Osteoblast (primary cell): ENCODE measurements around the gene COL25A1. TPM values are rescaled to one million over a fixed set of nuclear protein-coding genes. Genes with fewer than 3 reads are reported as not detected.

Experiments used
- DNase-seq: peaks from one replicate; pipeline ENCODE4 v3.0.0; 2011; ENCODE audit warnings: low spot score, mixed read lengths; ENCODE audit not compliant: insufficient read length; ENCODE audit errors: missing footprints
- H2AFZ ChIP-seq: 2 replicates; pipeline ENCODE4 v1.6.0; 2011; ENCODE audit warnings: mild to moderate bottlenecking, low read length
- H3K27ac ChIP-seq: 2 replicates; pipeline ENCODE4 v1.5.1; 2011; ENCODE audit warnings: mild to moderate bottlenecking, low read depth, low read length, moderate library complexity
- H3K27me3 ChIP-seq: 2 replicates; pipeline ENCODE4 v1.6.0; 2012; ENCODE audit warnings: mild to moderate bottlenecking, control low read depth, inconsistent platforms, low read length, moderate library complexity; ENCODE audit not compliant: insufficient read depth
- H3K36me3 ChIP-seq: 2 replicates; pipeline ENCODE4 v1.5.1; 2011; ENCODE audit warnings: mild to moderate bottlenecking, low read length, control low read depth, moderate library complexity; ENCODE audit not compliant: insufficient read depth
- H3K4me1 ChIP-seq: 2 replicates; pipeline ENCODE4 v1.5.1; 2011; ENCODE audit warnings: mild to moderate bottlenecking, low read length, control low read depth, moderate library complexity; ENCODE audit not compliant: insufficient read depth
- H3K4me2 ChIP-seq: 2 replicates; pipeline ENCODE4 v1.6.0; 2011; ENCODE audit warnings: mild to moderate bottlenecking, low read length; ENCODE audit not compliant: insufficient read depth
- H3K4me3 ChIP-seq: fragments of 200-600 bp; sonication (generic); 3 replicates; pipeline ENCODE4 v1.5.1; 2012; ENCODE audit warnings: mild to moderate bottlenecking, low read length, inconsistent platforms; ENCODE audit not compliant: insufficient read depth
- H3K79me2 ChIP-seq: 2 replicates; pipeline ENCODE4 v1.6.0; 2012; ENCODE audit warnings: mild to moderate bottlenecking, low read length, control low read depth, inconsistent platforms; ENCODE audit not compliant: insufficient read depth
- H3K9me3 ChIP-seq: 2 replicates; pipeline ENCODE4 v1.5.1; 2011; ENCODE audit warnings: low read depth, low read length, control low read depth
- H4K20me1 ChIP-seq: 2 replicates; pipeline ENCODE4 v1.6.0; 2012; ENCODE audit warnings: mild to moderate bottlenecking, low read length, control low read depth; ENCODE audit not compliant: insufficient read depth
- total RNA-seq: library from RNA; depleted of rRNA; stranded (reverse); fragments of >200 nt; gene quantifications from 2 replicates; pipeline ENCODE4 v1.2.3, GENCODE V29; 2012
- TF ChIP-seq, protein P1 (sequence below): IDR thresholded peaks from 2 replicates; pipeline ENCODE4 v1.5.1; 2011; ENCODE audit warnings: mild to moderate bottlenecking, low read depth, low read length, moderate library complexity; ENCODE audit errors: extremely low read depth

Gene COL25A1
- total RNA-seq, 1 donor = 1.4 TPM

DNA sequence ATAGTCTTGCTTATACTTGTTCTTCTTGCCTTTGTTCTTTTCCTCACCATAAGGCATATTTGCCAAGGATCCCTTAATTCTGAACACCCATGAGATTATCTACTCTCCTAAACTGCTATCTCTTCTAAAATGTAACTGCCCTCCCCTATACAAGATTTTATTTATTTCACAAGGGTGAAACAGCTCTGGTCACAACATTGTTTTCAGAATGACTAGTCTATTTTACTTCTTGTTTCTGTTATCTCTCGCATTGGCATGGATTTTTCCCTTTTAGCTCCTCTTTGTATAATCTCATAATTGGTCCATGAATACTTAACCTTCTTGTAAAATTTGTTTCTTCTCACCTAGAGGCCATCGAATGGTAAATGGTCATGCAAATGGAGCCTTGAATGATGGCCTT lies 17.2 kb upstream of the COL25A1 start:
- no peak for DNase-seq
- Histone ChIP-seq H3K4me1 (no peaks in the 10 kb centered on the region), H3K36me3 (no peaks in the 10 kb centered on the region), H3K4me3 (no peak overlapping the region), H3K9me3 (no peaks in the 10 kb centered on the region), H3K4me2 (no peak overlapping the region), H4K20me1 (no peaks in the 10 kb centered on the region), H3K27ac (no peak overlapping the region), H3K27me3 (no peaks in the 10 kb centered on the region), H2AFZ (no peak overlapping the region), H3K79me2 (no peaks in the 10 kb centered on the region)
- TF ChIP-seq, protein P1, sequence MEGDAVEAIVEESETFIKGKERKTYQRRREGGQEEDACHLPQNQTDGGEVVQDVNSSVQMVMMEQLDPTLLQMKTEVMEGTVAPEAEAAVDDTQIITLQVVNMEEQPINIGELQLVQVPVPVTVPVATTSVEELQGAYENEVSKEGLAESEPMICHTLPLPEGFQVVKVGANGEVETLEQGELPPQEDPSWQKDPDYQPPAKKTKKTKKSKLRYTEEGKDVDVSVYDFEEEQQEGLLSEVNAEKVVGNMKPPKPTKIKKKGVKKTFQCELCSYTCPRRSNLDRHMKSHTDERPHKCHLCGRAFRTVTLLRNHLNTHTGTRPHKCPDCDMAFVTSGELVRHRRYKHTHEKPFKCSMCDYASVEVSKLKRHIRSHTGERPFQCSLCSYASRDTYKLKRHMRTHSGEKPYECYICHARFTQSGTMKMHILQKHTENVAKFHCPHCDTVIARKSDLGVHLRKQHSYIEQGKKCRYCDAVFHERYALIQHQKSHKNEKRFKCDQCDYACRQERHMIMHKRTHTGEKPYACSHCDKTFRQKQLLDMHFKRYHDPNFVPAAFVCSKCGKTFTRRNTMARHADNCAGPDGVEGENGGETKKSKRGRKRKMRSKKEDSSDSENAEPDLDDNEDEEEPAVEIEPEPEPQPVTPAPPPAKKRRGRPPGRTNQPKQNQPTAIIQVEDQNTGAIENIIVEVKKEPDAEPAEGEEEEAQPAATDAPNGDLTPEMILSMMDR = no peak

DNA sequence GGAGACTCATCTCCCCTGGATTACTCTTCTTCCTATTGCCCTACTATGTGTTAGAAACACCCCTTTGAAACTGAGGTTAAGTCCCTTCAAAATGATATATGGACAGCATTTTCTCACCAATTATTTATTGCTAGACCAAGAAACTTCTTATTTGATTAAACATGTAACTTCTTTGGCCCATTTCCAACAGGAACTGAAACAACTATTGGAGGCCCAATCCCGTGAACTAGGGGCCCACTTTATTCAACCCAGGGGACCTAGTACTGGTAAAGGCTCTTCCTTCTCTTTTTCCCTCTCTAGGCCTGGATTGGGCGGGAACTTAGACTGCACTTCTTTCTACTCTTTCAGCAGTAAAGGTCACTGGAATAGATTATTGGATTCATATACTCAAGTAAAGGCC lies 16.7 kb upstream of the COL25A1 start:
- Histone ChIP-seq H3K79me2 (no peaks in the 10 kb centered on the region), H3K9me3 (no peaks in the 10 kb centered on the region), H3K36me3 (no peaks in the 10 kb centered on the region), H3K4me3 (no peak overlapping the region), H3K4me1 (no peaks in the 10 kb centered on the region), H3K4me2 (no peak overlapping the region), H3K27ac (no peak overlapping the region), H2AFZ (no peak overlapping the region), H3K27me3 (no peaks in the 10 kb centered on the region), H4K20me1 (no peaks in the 10 kb centered on the region)
- DNase-seq = no peak
- TF ChIP-seq, protein P1 = no peak

DNA sequence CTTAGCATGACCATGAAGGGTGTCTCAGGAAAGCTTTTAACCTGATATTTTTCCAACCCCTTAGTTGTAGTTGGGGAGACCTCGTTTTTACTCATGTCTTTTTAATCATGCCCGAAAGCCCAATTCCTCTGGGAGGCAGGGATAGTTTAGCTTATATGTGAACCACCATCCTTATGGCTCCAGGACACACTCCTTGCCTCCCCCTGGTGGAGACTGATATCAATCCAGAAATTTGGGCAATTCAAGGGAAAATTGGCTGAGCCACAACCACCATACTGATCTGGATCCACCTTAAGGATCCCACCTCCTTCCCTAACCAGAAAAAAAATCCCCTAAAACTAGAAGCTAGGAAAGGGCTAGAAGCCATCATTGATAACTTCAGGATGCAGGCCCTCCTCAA lies 13.4 kb upstream of the COL25A1 start:
- no peaks in the 10 kb centered on the region for H4K20me1 ChIP-seq
- no peaks in the 10 kb centered on the region for H3K9me3 ChIP-seq
- H2AFZ ChIP-seq = no peak overlapping the region
- no peaks in the 10 kb centered on the region for H3K4me1 ChIP-seq
- H3K4me2 ChIP-seq = no peak overlapping the region
- H3K27ac ChIP-seq = no peak overlapping the region
- DNase-seq = no peak
- no peaks in the 10 kb centered on the region for H3K27me3 ChIP-seq
- TF ChIP-seq, protein P1 = peak; percentile 32
- no peaks in the 10 kb centered on the region for H3K36me3 ChIP-seq
- H3K4me3 ChIP-seq = no peak overlapping the region
- no peaks in the 10 kb centered on the region for H3K79me2 ChIP-seq

DNA sequence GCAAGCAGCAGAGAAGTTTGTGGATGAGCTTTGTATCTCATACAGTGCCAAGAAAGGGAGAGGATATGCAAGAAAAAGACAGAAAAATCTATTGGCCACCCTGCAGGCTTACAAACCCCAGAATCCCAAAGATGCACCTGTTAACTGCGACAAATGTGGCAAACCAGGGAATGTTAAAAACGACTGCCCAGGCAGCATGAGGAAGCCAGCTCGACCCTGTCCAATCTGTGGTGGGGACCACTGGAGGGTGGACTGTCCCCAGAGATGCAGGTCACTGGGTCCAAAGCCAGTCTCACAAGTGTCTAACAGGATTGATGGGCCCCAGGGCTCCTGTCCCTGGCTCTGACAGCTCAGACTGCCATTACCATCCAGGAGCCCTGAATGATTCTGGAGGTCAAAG lies 12.9 kb upstream of the COL25A1 start:
- Histone ChIP-seq H3K36me3 (no peaks in the 10 kb centered on the region), H3K9me3 (no peaks in the 10 kb centered on the region), H2AFZ (no peak overlapping the region), H3K27ac (no peak overlapping the region), H3K4me1 (no peaks in the 10 kb centered on the region), H3K4me2 (no peak overlapping the region), H3K27me3 (peaks cover 4% of the 10 kb centered on the region), H3K4me3 (no peak overlapping the region), H3K79me2 (no peaks in the 10 kb centered on the region), H4K20me1 (no peaks in the 10 kb centered on the region)
- TF ChIP-seq, protein P1 = no peak
- DNase-seq = no peak
